ENCODE measurements around the gene TMEM244.

DNA sequence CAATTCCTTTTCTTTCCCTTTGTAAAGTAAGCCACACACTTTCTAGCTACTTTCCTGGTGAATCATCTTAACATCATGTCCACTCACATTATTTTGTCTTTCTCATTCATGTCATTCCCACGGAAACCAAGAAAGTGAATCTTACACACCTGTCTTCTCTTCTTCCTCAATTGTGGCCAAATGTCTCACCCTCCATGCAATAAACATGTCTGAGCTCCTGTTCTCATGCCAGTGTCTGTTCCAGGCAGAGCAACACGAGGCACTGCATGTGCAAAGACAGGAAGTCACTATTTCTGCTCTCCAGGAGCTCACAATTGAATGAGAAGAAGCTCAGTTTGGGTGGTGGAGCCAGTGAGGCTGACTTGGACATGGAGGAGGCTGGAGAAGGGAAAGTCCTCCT is 29.0 kb upstream of the TMEM244 start:
- TF ChIP-seq POLR2A (IDR thresholded peaks at IDR 0.05) (no peak), CTCF (IDR thresholded peaks at IDR 0.05) (no peak), EP300 (IDR thresholded peaks at IDR 0.05) (no peak), POLR2AphosphoS5 (IDR thresholded peaks at IDR 0.05) (no peak)

All from stomach (tissue), 4 donors.